GM23248 (cell line): ENCODE measurements around the gene TEX44. TPM values are rescaled to one million over a fixed set of nuclear protein-coding genes. Genes with fewer than 3 reads are reported as not detected.

ENCODE experiments used
- DNase-seq: peaks from one replicate; pipeline ENCODE4 v3.0.0-alpha.2; 2015
- H2AFZ ChIP-seq: fragments of 200-600 bp; sonication (generic); 2 replicates; pipeline ENCODE4 v1.6.1; 2016; ENCODE audit warnings: antibody characterized with exemption
- H3F3A ChIP-seq: fragments of 200-600 bp; sonication (generic); 2 replicates; pipeline ENCODE4 v1.6.1; 2016; ENCODE audit warnings: mild to moderate bottlenecking, antibody characterized with exemption, mixed run types; ENCODE audit not compliant: insufficient read depth
- H3K27ac ChIP-seq: fragments of 200-600 bp; sonication (generic); 2 replicates; pipeline ENCODE4 v1.5.1; 2016; ENCODE audit warnings: mild to moderate bottlenecking
- H3K27me3 ChIP-seq: fragments of 200-600 bp; sonication (generic); replicated peaks from 2 replicates; pipeline ENCODE4 v1.6.1; 2016; ENCODE audit warnings: mild to moderate bottlenecking; ENCODE audit not compliant: insufficient read depth
- H3K36me3 ChIP-seq: fragments of 200-600 bp; sonication (generic); 2 replicates; pipeline ENCODE4 v1.6.1; 2016; ENCODE audit warnings: low read depth, mild to moderate bottlenecking
- H3K4me1 ChIP-seq: fragments of 200-600 bp; sonication (generic); 2 replicates; pipeline ENCODE4 v1.6.1; 2016; ENCODE audit warnings: mild to moderate bottlenecking; ENCODE audit not compliant: insufficient read depth
- H3K4me2 ChIP-seq: fragments of 200-600 bp; sonication (generic); one replicate; pipeline ENCODE4 v1.6.1; 2016; ENCODE audit warnings: mild to moderate bottlenecking; ENCODE audit not compliant: unreplicated experiment
- H3K4me3 ChIP-seq: fragments of 200-600 bp; sonication (generic); 2 replicates; pipeline ENCODE4 v1.5.1; 2016; ENCODE audit warnings: mild to moderate bottlenecking
- H3K79me2 ChIP-seq: fragments of 200-600 bp; sonication (generic); 2 replicates; pipeline ENCODE4 v1.6.1; 2016; ENCODE audit warnings: mild to moderate bottlenecking; ENCODE audit not compliant: insufficient read depth
- H3K9ac ChIP-seq: fragments of 200-600 bp; sonication (generic); 2 replicates; pipeline ENCODE4 v1.6.1; 2016; ENCODE audit warnings: mild to moderate bottlenecking
- H3K9me2 ChIP-seq: fragments of 200-600 bp; sonication (generic); 2 replicates; pipeline ENCODE4 v1.6.1; 2016; ENCODE audit warnings: mixed run types, mild to moderate bottlenecking, moderate library complexity; ENCODE audit not compliant: insufficient read depth
- H3K9me3 ChIP-seq: fragments of 200-600 bp; sonication (generic); one replicate; pipeline ENCODE4 v1.6.1; 2017; ENCODE audit warnings: low read depth
- H4K20me1 ChIP-seq: fragments of 200-600 bp; sonication (generic); 2 replicates; pipeline ENCODE4 v1.6.0; 2016; ENCODE audit not compliant: insufficient read depth
- EZH2 ChIP-seq: fragments of 200-600 bp; sonication (generic); IDR thresholded peaks from 2 replicates; pipeline ENCODE4 v1.6.1; 2018; ENCODE audit warnings: antibody characterized with exemption, mild to moderate bottlenecking; ENCODE audit not compliant: insufficient read depth, poor library complexity, severe bottlenecking
- EZH2phosphoT487 ChIP-seq: fragments of 200-600 bp; sonication (generic); IDR thresholded peaks from 2 replicates; pipeline ENCODE4 v1.6.1; 2018; ENCODE audit warnings: antibody characterized with exemption, moderate library complexity, mild to moderate bottlenecking, low read depth; ENCODE audit not compliant: insufficient read depth
- WGBS, 2 experiments: methylation state at CpG; one replicate each; pipeline ENCODE4 v1.1.6; 2015 to 2017; ENCODE audit warnings: low lambda C conversion rate in 2 of 2, low coverage in 1 of 2; ENCODE audit errors: missing lambda C conversion rate in 2 of 2; 5-methylcytosine and 5-hydroxymethylcytosine counted together
- in situ Hi-C: fragments of 300-500 bp; cut with MboI; formaldehyde crosslinking; loops from 2 replicates; pipeline ENCODE4 v1.15.0; 2020
- polyA plus RNA-seq: library from polyadenylated mRNA; unstranded; fragments of >200 nt; fragmentation: Nextera tagmentation; extraction: Ambion mirVana; gene quantifications from 2 replicates; pipeline ENCODE4 v1.2.1, GENCODE V29; 2016
- total RNA-seq: library from RNA; depleted of rRNA; stranded (reverse); fragments of >200 nt; shearing (Covaris generic); gene quantifications from 2 replicates; pipeline ENCODE4 v1.2.3, GENCODE V29; 2014

The TEX44 gene
- total and polyA plus RNA-seq, 2 experiments from 2014 or later, result not detected

- Histone ChIP-seq H3K9me2 (no peaks in the 10 kb centered on the region), H3K27ac (no peak overlapping the region), H3K4me3 (no peak overlapping the region), H3K36me3 (no peaks in the 10 kb centered on the region), H3K9ac (no peak overlapping the region), H2AFZ (no peak overlapping the region), H3K4me2 (no peak overlapping the region), H3K9me3 (no peaks in the 10 kb centered on the region), H3K4me1 (no peaks in the 10 kb centered on the region), H3F3A (no peaks in the 10 kb centered on the region), H3K79me2 (no peaks in the 10 kb centered on the region), H3K27me3 (no peaks in the 10 kb centered on the region), H4K20me1 (no peaks in the 10 kb centered on the region)
- 37 to 42% methylated on average over 20 to 25 of the region's 25 CpGs for WGBS, 2 experiments
- in situ Hi-C loops, result no loop called here
- TF ChIP-seq EZH2phosphoT487 (no peak), EZH2 (no peak)
- DNase-seq, result no peak
Observed at GRCh38 chr2:231621051-231621879, 28.6 kb downstream of the TEX44 start.

DNA sequence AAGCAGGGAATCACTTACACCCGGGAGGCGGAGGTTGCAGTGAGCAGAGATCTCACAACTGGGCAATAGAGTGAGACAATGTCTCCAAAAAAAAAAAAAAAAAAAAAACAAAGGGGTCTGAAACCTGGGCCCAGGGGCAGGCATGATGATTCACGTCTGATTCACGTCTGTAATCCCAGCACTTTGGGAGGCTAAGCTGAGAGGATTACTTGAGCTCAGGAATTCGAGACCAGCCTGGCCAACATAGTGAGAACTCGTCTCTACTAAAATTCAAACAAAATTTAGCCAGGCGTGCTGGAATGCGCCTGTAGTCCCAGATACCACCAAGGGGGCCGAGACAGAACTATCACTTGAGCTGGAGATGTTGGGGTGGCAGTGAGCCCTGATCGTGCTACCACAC, 30.3 kb downstream of the TEX44 start:
- Histone ChIP-seq H2AFZ (no peak overlapping the region), H3F3A (no peaks in the 10 kb centered on the region), H3K4me1 (peaks cover 4% of the 10 kb centered on the region), H3K27ac (no peak overlapping the region), H3K4me2 (no peak overlapping the region), H3K36me3 (no peaks in the 10 kb centered on the region), H3K9me2 (no peaks in the 10 kb centered on the region), H3K9me3 (no peaks in the 10 kb centered on the region), H3K79me2 (no peaks in the 10 kb centered on the region), H3K4me3 (no peak overlapping the region), H4K20me1 (no peaks in the 10 kb centered on the region), H3K9ac (no peak overlapping the region), H3K27me3 (no peaks in the 10 kb centered on the region)
- in situ Hi-C loops, result no loop called here
- no peak for DNase-seq
- TF ChIP-seq EZH2phosphoT487 (no peak), EZH2 (no peak)
- WGBS, 2 experiments, result 86 to 89% methylated on average over 10 of the region's 10 CpGs

DNA sequence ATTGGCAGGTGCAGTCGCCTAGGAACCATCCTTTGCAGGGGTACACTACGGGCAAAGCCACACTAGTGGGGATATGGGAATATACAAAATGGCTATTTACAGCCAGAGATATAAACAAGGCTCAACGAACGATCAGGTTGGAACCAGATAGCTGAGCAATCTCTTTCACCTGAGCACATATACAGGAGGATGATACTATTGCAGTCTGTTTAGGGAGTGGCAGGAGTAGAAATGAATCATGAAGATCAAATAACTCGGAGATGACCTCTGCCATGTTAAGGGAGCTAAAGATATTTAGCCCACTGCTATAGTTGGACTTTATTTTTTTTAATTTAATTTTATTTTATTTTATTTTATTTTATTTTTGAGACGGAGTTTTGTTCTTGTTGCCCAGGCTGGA, 33.8 kb downstream of the TEX44 start:
- Histone ChIP-seq H3F3A (no peaks in the 10 kb centered on the region), H3K4me1 (peaks cover 4% of the 10 kb centered on the region), H3K4me3 (no peak overlapping the region), H3K9me2 (no peaks in the 10 kb centered on the region), H3K9ac (no peak overlapping the region), H3K79me2 (no peaks in the 10 kb centered on the region), H2AFZ (no peak overlapping the region), H3K27ac (no peak overlapping the region), H3K4me2 (no peak overlapping the region), H4K20me1 (no peaks in the 10 kb centered on the region), H3K36me3 (no peaks in the 10 kb centered on the region), H3K27me3 (no peaks in the 10 kb centered on the region), H3K9me3 (no peaks in the 10 kb centered on the region)
- in situ Hi-C loops, result no loop called here
- no peak for DNase-seq
- 67 to 69% methylated on average over 6 of the region's 6 CpGs for WGBS, 2 experiments
- TF ChIP-seq EZH2 (no peak), EZH2phosphoT487 (no peak)

DNA sequence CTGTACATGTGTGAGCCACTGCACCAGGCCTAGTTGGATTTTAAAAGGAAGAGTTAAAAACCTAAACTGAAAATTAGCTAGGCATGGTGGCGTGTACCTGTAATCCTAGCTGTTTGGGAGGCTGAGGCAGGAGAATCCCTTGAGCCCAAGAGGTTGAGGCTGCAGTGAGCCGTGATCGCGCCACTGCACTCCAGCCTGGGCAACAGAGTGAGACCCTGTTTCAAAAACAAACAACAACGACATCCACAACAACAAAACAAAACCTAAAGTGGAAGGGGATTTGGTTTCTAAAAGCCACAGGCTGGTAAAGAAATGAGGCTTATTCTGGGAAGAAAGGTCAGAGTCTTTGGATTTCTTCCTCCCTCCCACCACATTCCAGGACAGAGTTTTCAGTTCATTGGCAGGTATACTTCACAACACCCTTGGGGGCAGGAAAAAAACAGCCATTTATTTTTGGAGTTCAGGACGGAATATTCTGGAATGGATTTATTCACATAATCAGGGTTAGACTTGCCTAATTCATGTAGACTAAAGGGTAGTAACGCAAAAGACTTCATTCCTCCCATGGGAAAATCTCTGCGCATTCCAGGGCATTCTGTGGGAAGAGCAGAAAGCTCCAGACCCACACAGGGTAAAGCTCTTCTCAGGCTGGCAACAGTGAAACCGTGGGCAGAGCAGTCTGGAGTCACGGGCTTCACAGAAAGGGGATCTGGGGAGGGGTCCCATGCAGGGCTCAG, 34.9 kb downstream of the TEX44 start:
- peak; percentile 60 for DNase-seq
- H3K79me2 ChIP-seq, result no peaks in the 10 kb centered on the region
- peaks cover 11% of the 10 kb centered on the region for H3K4me1 ChIP-seq
- H3K9me3 ChIP-seq, result no peaks in the 10 kb centered on the region
- peak overlapping the region; percentile 52 for H3K9ac ChIP-seq
- H3F3A ChIP-seq, result no peaks in the 10 kb centered on the region
- peak overlapping the region; percentile 24 for H3K27ac ChIP-seq
- 60 to 65% methylated on average over 10 of the region's 10 CpGs for WGBS, 2 experiments
- H2AFZ ChIP-seq, result peak overlapping the region; percentile 46
- no peak for TF ChIP-seq EZH2phosphoT487
- TF ChIP-seq EZH2, result no peak
- H3K9me2 ChIP-seq, result no peaks in the 10 kb centered on the region
- no peaks in the 10 kb centered on the region for H3K36me3 ChIP-seq
- peak overlapping the region; percentile 16 for H3K4me3 ChIP-seq
- H3K27me3 ChIP-seq, result no peaks in the 10 kb centered on the region
- H4K20me1 ChIP-seq, result no peaks in the 10 kb centered on the region
- H3K4me2 ChIP-seq, result peak overlapping the region; percentile 51
- in situ Hi-C loops, result no loop called here
